H1 (cell line): ENCODE measurements around the gene GARS1. TPM values are rescaled to one million over a fixed set of nuclear protein-coding genes. Genes with fewer than 3 reads are reported as not detected.

Experiments
- PHF8 ChIP-seq: fragments of 200-600 bp; sonication (generic); conservative IDR thresholded peaks from 2 replicates; pipeline ENCODE4 v1.7.1; 2012; ENCODE audit warnings: low read depth, mild to moderate bottlenecking, inconsistent platforms, low read length, moderate library complexity
- SIRT6 ChIP-seq: IDR thresholded peaks from one replicate; pipeline ENCODE4 v1.7.1; 2012; ENCODE audit warnings: low read length, inconsistent platforms
- SIX5 ChIP-seq: IDR thresholded peaks from 2 replicates; pipeline ENCODE4 v1.6.1; 2011; ENCODE audit warnings: mild to moderate bottlenecking, low read depth, low read length
- polyA plus RNA-seq, 7 experiments: library from polyadenylated mRNA; depleted of rRNA in 3 of 7; stranded (reverse) in 5 of 7; unstranded in 2 of 7; fragments of >200 nt in 5 of 7; fragments of 200-250 nt in 2 of 7; gene quantifications; 1 replicate in 5 of 7; 2 replicates in 1 of 7; 4 replicates in 1 of 7; pipeline versions ENCODE4 v1.2.1 to v1.2.3, GENCODE V29; 2011 to 2013; ENCODE audit warnings: missing spikeins in 2 of 7, mixed read lengths in 2 of 7
- total RNA-seq: library from RNA; stranded (reverse); fragmentation: NEBNext Ultra II Directional; extraction: Animal tissue kit (Norgen Biotek cat#: 25700); gene quantifications from 2 replicates; pipeline ENCODE4 v1.2.1, GENCODE V29; 2021

GARS1 gene
- total and polyA plus RNA-seq, 2 of the 8 experiments (the other 6 are each of a cell fraction or from before 2014, with no cell fraction given), result 270 to 476 TPM

DNA sequence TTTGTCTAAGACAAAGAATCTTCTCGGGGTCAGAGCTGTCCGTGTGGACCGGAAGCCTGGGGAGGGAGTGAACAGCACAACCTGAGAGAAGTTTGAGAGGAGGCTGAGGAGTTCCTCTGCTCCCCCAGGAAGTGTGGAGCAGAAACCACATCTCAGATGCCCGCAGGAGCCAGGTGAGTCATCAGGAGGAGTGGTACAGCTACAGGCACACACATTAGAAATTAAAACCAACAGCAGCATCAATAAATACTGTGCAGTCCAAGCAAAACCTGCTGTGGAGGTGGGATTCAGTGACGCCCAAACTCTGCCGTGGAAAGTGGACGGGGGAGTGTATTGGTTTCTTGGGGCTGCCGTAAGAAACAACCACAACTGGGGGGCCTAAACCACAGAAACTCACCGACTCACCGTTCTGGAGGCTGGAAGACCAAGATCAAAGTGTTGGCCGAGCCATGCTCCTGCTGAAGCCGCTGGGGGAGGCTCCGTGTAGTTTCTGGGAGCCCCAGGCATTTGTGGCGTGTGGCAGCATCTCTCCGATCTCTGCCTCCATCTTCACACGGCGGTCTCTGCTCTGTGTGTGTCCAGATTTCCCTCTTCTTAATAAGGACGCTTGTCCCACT, 31.2 kb upstream of the GARS1 start (continued):
- no peak for TF ChIP-seq SIX5
- no peak for TF ChIP-seq SIRT6
- no peak for TF ChIP-seq PHF8
